Measurements from ENCODE around the gene TYK2.
"Not testable (repeated sequence)": the region's sequence is repeated elsewhere in the genome, so short reads cannot be mapped to it uniquely, and the experiment has no call there.

TYK2 gene

DNA sequence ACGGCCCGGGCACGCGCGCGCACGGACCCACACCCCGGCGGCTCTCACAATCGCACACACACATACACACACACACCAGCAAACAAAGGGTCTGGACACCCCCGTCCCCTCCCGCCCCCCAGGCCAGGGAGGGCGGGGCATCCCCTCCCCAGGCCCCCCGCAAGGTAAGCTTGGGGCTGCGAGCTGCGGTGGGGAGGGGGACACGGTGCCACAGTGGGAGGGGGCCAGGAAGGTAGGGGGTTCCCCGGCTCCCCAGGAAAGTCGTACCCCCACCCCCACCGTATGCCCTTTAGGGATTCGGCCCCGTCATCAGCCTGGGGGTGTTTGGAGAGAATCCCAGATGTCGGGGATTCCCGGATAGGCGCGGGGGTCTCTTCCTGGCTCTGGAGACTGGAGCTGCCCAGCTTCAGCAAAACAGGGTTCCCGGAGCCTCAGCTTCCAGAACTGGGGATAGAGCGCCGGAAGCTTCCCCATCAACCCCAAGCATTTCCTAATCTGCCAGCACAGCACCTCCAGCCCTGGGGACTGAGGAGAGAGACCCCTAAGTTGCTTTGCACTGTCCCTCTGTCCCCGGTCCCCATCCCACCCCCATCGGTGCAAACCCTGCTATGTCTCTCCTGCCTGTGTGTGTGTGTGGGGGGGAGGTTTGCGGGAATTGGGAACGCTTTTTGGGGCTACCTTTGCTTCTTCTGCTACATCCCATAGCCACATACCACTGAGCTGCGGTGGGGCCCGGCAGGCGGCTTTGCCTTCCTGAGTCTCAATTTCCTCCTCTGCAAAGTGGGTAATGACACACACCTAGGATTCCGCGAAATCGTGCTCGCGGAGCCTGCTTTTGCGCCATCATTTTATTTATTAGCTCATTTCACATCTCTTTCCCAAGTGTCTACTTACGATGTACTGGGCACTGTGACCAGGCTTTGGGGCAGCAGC, 24.8 kb upstream of the TYK2 start:
- DNase-seq = no peak
- Histone ChIP-seq H3K27ac (no peak overlapping the region), H3K9me3 (no peaks in the 10 kb centered on the region), H3K27me3 (peaks cover 0 to 48% of the 10 kb centered on the region in 2 donors), H3K4me3 (peak overlapping the region; percentile 92 to 96), H3K36me3 (no peaks in the 10 kb centered on the region), H3K4me1 (peaks cover 0 to 42% (median 39%) of the 10 kb centered on the region in 4 donors)
- intact Hi-C loops (cut with DNase I; ENCODE audit: low total_unique reads) = loop anchor here (2.0 to 10.0 kb wide), 2 partner anchors 20 to 160 kb away; partner anchors contain the start of genes CDKN2D and KRI1
- TF ChIP-seq, protein P1, sequence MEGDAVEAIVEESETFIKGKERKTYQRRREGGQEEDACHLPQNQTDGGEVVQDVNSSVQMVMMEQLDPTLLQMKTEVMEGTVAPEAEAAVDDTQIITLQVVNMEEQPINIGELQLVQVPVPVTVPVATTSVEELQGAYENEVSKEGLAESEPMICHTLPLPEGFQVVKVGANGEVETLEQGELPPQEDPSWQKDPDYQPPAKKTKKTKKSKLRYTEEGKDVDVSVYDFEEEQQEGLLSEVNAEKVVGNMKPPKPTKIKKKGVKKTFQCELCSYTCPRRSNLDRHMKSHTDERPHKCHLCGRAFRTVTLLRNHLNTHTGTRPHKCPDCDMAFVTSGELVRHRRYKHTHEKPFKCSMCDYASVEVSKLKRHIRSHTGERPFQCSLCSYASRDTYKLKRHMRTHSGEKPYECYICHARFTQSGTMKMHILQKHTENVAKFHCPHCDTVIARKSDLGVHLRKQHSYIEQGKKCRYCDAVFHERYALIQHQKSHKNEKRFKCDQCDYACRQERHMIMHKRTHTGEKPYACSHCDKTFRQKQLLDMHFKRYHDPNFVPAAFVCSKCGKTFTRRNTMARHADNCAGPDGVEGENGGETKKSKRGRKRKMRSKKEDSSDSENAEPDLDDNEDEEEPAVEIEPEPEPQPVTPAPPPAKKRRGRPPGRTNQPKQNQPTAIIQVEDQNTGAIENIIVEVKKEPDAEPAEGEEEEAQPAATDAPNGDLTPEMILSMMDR (IDR thresholded peaks at IDR 0.05) = no peak

DNA sequence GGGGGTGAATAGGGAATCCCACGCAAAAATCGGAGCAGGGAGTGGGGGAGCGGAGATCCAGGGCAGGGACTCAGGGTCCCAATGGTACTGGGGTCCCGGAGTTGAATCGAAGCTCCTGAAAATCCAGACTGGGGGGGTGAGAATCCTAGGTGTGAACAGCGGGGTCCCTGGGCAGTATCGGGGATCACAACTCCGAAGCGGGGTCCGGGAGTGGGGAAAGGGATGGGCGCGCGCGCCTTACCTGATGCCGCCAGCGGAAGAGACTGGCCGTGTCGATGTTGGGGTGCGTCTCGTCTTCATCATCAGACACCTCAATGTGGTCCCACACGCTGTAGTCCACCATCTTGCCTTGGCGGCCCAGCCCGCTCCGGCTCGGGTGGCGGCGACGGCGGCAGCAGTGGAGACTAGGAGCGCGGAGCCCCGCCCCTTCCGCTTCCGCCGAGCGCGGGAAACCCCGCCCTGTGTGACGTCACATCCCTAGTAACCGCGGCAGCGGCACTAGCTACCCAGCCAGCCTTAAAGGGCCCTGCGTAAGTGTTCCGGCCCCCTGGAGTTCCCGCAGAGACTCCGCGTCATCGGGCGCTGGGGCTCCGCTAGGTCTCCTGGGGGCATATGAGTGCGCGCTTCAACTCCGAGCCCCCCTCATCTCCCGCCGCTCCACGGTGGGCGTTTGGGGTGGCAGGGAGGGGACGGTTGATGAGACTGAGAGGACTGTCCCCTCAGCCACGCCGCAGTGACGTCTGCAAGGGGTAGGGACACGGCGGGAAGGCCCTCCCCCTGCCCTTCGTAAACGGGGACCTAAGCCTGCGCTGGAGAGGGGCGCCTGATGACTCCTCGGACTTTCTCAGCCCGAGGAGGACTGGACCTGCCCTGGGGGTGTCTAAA, 23.0 kb upstream of the TYK2 start, which contains the start of gene CDC37:
Gene CDC37, minus strand, starts transcription at position 406 of the 885 bp plus-strand sequence. Its CDS starts 63 bp downstream, at position 343.
- peak within 1 kb of the TSS; percentile 75 to 80 for H3K27ac ChIP-seq
- H3K4me1 ChIP-seq = peaks cover 0 to 46% (median 43%) of the 10 kb centered on the region in 4 donors
- peaks cover 0 to 32% of the 10 kb centered on the region in 2 donors for H3K27me3 ChIP-seq
- no peaks in the 10 kb centered on the region for H3K36me3 ChIP-seq
- peak within 1 kb of the TSS; percentile 92 to 96 for H3K4me3 ChIP-seq
- TF ChIP-seq, protein P1 (IDR thresholded peaks at IDR 0.05) = no peak
- intact Hi-C loops (cut with DNase I; ENCODE audit: low total_unique reads) = loop anchor here (2.0 to 10.0 kb wide), 2 partner anchors 21 to 161 kb away; partner anchors contain the start of genes CDKN2D and KRI1
- no peaks in the 10 kb centered on the region for H3K9me3 ChIP-seq
- peak; percentile 94 to 97 for DNase-seq

DNA sequence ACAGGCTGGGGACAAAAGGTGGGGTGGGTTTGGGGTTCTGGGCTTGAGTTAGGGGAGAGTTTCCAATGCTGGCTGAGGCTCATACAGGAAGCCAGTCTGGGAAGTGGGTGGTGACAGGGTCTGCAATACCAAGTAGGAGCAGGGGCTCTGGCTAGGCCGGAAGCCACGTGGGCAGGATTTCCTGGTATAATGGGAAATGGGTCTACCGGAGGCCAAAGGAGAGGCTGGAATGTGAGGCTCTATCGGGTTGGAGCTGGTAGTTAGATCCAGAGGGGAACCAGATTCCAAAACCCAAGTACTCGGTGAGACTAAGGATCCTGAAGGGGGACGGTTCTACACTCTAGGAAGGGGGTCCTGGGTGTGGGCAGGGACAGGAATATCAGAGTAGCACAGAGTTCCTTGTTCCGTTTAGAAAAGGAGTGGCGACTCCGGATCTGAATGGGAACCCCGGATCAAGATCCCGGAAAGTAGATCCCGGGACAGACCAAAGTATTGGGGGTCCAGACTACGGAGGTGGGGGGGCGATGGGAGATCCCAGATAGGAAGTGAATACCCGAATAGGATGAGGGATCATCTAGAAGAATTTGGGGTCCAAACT, 22.2 kb upstream of the TYK2 start:
- DNase-seq = no peak
- no peaks in the 10 kb centered on the region for H3K9me3 ChIP-seq

DNA sequence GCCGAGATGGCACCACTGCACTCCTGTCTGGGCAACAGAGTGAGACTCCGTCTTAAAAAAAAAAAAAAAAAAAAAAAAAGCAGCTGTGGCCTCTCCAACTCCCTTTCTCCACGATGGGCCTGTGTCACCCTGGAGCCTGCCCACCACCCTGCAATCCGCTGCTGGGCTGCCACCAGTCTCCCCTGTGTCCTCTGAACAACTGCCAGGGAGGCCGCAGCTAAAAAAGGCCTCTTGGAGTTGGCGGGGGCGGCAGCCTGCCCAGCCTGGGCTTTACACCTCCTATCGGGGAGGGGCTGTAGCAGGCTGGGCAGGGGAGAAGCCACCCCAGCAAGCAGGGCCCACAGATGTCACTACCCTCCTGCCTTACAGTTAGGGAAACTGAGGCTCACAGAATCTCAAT, 19.5 kb upstream of the TYK2 start:
- H3K36me3 ChIP-seq = peaks cover 7 to 30% (median 15%) of the 10 kb centered on the region in 3 donors
- H3K9me3 ChIP-seq = no peaks in the 10 kb centered on the region
- intact Hi-C loops (cut with DNase I; ENCODE audit: low total_unique reads) = loop anchor here (10.0 kb wide), 1 partner anchor 165 kb away; the partner anchor contains the start of genes CDKN2D and KRI1

More for the DNA sequence above, 22.2 kb upstream of the TYK2 start:
- intact Hi-C loops (cut with DNase I; ENCODE audit: low total_unique reads) = loop anchor here (10.0 kb wide), 1 partner anchor 162 kb away; the partner anchor contains the start of genes CDKN2D and KRI1
- Histone ChIP-seq H3K4me3 (peak overlapping the region; percentile 92 to 96), H3K4me1 (peaks cover 0 to 46% (median 43%) of the 10 kb centered on the region in 4 donors), H3K27ac (peak overlapping the region; percentile 75 to 80), H3K27me3 (peaks cover 0 to 25% of the 10 kb centered on the region in 2 donors), H3K36me3 (peaks cover 0 to 8% (median 0%) of the 10 kb centered on the region in 3 donors)
- TF ChIP-seq, protein P1 (IDR thresholded peaks at IDR 0.05) = no peak

DNA sequence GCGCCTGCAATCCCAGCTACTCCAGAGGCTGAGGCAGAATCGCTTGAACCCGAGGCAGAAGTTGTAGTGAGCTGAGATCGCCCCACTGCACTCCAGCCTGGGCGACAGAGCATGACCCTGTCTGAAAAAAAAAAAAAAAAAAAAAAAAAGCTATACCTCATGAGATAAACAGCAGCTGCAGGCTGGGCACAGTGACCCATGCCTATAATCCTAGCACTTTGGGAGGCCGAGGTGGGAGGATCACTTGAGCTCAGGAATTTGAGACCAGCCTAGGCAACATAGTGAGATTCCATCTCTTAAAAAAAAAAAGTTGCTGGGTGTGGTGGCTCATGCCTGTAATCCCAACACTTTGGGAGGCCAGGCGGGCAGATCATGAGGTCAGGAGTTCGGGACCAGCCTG, 19.0 kb upstream of the TYK2 start:
- intact Hi-C loops (cut with DNase I; ENCODE audit: low total_unique reads); DNase-seq; H3K27ac ChIP-seq; H3K27me3 ChIP-seq; H3K4me3 ChIP-seq; H3K9me3 ChIP-seq: not testable (repeated sequence)
- peaks cover 12 to 35% (median 20%) of the 10 kb centered on the region in 3 donors for H3K36me3 ChIP-seq
- H3K4me1 ChIP-seq = peaks cover 0 to 37% (median 32%) of the 10 kb centered on the region in 4 donors

More for the DNA sequence above, 19.5 kb upstream of the TYK2 start:
- TF ChIP-seq, protein P1 (IDR thresholded peaks at IDR 0.05) = no peak
- Histone ChIP-seq H3K4me1 (peaks cover 0 to 43% (median 38%) of the 10 kb centered on the region in 4 donors), H3K27me3 (peaks cover 0 to 8% of the 10 kb centered on the region in 2 donors), H3K27ac (no peak overlapping the region), H3K4me3 (no peak overlapping the region)
- DNase-seq = no peak

All from tibial artery (tissue), 4 donors.